SK-MEL-5 (cell line): ENCODE data around the gene FOXP3. TPM values are rescaled to one million over a fixed set of nuclear protein-coding genes. Genes with fewer than 3 reads are reported as not detected.
"Not testable (repeated sequence)": the region's sequence is repeated elsewhere in the genome, so short reads cannot be mapped to it uniquely, and the experiment has no call there.

Experiments
- DNase-seq: peaks from one replicate; pipeline ENCODE4 v3.0.0-alpha.2; 2016; ENCODE audit warnings: low read depth, low spot score
- in situ Hi-C: cut with HindIII; loops from 2 replicates; pipeline ENCODE4 v1.10.0; 2016; ENCODE audit warnings: low sequenced_read_pairs, high pct_unique_total_duplicates, low pct_unique_long_range_greater_than_20kb
- polyA plus RNA-seq, 2 experiments: library from polyadenylated mRNA; depleted of rRNA; stranded (reverse); fragments of >200 nt; gene quantifications; 2 replicates each; pipeline ENCODE4 v1.2.3, GENCODE V29; 2015
- total RNA-seq: library from RNA; depleted of rRNA; stranded (reverse); fragments of >200 nt; shearing (Covaris generic); gene quantifications from 2 replicates; pipeline ENCODE4 v1.2.3, GENCODE V29; 2014; rRNA removed

The FOXP3 gene, protein sequence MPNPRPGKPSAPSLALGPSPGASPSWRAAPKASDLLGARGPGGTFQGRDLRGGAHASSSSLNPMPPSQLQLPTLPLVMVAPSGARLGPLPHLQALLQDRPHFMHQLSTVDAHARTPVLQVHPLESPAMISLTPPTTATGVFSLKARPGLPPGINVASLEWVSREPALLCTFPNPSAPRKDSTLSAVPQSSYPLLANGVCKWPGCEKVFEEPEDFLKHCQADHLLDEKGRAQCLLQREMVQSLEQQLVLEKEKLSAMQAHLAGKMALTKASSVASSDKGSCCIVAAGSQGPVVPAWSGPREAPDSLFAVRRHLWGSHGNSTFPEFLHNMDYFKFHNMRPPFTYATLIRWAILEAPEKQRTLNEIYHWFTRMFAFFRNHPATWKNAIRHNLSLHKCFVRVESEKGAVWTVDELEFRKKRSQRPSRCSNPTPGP
- total RNA-seq, result 0.21 and 0.24 TPM in 2 replicates
- 0.44 and 0.95 TPM in 2 replicates for polyA plus RNA-seq (2015; cell fraction: cytosol; rRNA removed)
- 0.70 and 1.3 TPM in 2 replicates for polyA plus RNA-seq (2015; cell fraction: nucleus; rRNA removed)

- in situ Hi-C loops, result no loop called here
Measured at GRCh38 chrX:49264460-49264859, at the start of gene FOXP3. FOXP3 (minus strand) TSS chrX:49264710; CDS start chrX:49258505, 6,205 bp downstream.

GRCh38 chrX:49312176-49312575, 47.7 kb upstream of the FOXP3 start:
- no peak for DNase-seq
- in situ Hi-C loops, result no loop called here

More at GRCh38 chrX:49264460-49264859, at the start of gene FOXP3:
- DNase-seq, result no peak

DNA sequence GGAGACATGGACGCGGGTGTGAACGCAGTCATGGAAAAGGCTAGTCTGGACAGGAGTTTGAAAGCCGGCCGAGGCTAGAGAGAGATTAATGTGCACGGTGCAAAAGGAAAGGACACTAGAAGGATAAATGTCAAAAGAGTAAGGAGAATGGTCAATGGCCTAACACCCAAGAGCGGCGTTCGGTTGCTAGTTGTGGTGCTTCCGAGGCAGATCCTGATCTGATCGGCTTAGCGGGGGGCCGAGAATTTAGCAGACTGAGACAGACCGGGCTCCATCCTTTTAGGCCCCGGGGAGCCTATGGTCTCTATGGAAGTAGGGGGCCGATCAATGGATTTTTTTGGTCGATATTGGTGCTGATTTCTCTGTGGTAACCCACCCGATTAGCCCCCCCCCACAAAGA, 45.9 kb upstream of the FOXP3 start:
- DNase-seq, result no peak
- in situ Hi-C loops, result no loop called here

DNA sequence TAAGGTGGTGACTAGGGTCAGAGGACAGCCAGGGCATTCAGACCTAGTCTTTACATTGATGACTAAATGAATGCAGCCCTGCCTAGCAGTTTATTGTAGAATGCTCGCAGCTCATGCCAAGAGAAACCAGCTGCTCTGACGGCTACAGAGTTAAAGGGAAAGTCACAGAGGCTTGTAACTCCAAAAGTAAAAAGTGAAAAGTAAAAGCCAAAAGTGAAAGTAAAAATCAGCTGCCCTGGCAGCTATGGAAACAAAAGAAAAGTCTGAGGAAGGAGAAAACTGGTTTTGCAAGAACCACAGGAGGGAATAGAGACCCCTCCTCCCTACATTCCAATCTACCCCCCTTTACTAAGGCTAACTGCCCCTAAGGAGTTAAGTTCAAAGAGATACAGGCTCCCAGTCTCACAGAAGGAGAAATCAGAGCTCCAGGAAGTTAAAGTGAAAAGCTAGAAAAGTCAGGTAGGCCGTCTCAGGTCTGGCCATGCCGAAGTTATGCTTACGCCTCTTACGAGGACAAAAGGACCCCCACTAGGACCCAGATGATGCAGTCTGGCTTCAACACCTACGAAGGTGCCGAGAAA, 45.0 kb upstream of the FOXP3 start:
- peak; percentile 18 for DNase-seq
- in situ Hi-C loops, result no loop called here

DNA sequence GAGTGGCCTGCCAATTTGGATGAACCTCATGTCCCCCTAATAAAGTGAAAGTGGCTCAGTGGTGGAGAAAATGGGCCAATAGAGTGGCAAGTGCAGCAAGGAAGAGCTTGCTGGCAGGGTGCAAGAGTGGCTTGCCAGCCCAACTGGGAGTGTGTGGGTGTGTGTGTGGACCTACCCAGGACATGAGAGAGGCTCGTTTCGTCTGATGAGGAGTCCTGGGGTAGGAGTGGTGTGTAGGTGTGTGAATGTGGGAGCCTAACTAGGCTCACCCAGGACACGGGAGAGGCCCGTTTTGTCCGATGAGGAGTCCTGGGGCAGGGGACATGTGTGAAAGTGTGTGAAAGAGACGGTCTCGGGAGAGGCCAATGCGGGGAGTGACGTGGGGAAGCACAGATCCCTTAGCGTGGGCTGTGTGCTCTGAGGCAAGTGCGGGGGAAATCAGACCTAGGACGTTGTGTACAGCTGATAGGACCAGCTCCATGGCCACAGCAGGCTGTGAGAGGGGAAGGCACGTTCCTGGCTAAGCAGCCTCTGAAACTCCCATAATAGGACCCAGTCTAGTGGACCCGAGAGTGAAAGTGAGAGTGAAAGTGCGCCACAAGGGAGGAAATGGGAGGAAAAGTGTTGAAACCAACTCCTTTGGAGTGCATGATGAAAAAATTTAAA, 44.2 kb upstream of the FOXP3 start:
- in situ Hi-C loops, result no loop called here

DNA sequence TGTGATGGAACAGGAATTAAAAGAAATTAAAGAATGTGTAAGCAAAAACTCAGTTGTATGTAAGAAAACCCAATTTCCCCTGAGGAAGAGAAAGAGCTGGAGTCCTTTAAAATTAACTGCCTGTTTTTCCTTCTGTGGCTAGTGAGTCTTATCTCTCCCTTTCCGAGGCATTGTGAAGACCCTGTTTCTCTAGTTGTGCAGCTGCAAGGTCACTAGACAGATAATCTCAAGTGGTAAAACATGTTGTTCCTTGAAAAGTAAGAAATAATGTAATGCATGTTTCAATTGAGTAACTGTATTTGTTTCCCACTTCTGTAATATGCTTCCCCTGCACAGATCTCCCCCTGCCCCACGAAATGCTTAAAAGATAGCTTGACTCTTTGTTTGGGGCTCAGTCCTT, 43.3 kb upstream of the FOXP3 start:
- in situ Hi-C loops, DNase-seq: not testable (repeated sequence)

More for the DNA sequence above, 44.2 kb upstream of the FOXP3 start:
- DNase-seq, result peak; percentile 26

GRCh38 chrX:49303346-49303745, 38.8 kb upstream of the FOXP3 start, which contains the start of gene GAGE10:
GAGE10 (plus strand) TSS chrX:49303646; CDS start chrX:49304860, 1,214 bp downstream.
- in situ Hi-C loops, result no loop called here
- no peak for DNase-seq

GRCh38 chrX:49300703-49301102, 36.2 kb upstream of the FOXP3 start:
- in situ Hi-C loops, result no loop called here
- no peak for DNase-seq

DNA sequence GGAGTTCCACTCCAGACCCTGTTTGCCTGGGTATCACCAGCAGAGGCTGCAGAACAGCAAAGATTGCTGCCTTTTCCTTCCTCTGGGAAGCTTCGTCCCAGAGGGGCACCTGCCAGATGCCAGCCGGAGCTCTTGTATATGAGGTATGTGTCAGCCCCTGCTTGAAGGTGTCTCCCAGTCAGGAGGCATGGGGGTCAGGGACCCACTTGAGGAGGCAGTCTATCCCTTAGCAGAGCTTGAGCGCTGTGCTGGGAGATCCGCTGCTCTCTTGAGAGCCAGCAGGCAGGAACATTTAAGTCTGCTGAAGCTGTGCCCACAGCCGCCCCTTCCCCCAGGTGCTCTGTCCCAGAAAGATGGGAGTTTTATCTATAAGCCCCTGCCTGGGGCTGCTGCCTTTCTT, 34.8 kb upstream of the FOXP3 start:
- in situ Hi-C loops, result not testable (repeated sequence)

DNA sequence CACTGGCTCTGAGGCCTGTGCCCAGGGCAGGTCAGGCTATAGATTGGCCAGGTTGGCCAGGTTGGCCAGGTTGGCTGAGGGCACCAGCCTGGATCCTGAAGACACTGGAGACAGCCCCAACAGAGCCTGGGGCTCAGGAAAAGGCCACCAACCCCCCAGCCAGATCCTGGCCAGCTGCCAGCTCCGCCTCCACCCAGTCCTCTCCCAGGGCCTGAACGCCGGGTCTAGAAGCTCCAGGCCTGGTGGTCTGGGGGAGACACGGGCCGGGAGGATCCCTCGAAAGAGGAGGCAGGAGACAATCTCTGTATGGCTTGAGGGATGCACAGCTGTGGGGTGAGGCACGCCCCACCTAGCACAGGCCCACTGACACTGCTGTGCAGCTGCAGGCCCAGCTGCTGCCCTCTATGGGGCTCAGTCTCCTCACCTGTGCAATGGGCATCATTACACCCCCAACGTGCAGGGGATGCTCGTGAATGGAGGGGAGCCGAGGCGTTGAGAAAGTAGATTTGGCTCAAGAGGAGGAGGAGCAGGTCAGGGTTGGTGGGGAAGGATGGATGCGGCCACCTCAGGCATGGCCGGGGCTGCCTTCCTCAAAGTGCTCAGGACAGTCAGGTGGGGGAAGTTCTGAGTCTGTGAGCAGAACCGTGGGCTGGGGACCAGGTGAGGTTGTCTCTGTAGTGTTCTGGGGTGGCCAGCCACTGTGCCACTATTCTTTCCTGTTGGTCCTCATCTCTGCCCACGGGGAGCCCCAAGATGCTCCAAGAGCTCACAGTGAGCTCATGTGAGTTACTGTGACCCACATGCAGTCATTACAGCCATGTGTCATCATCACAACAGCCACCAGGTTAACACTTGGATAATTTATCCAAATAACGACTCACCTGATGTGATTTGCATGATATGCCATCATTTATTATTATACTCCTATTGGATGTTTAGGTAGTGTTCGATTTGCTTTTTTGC, 28.2 kb upstream of the FOXP3 start:
- in situ Hi-C loops, result no loop called here

More for the DNA sequence above, 34.8 kb upstream of the FOXP3 start:
- not testable (repeated sequence) for DNase-seq

DNA sequence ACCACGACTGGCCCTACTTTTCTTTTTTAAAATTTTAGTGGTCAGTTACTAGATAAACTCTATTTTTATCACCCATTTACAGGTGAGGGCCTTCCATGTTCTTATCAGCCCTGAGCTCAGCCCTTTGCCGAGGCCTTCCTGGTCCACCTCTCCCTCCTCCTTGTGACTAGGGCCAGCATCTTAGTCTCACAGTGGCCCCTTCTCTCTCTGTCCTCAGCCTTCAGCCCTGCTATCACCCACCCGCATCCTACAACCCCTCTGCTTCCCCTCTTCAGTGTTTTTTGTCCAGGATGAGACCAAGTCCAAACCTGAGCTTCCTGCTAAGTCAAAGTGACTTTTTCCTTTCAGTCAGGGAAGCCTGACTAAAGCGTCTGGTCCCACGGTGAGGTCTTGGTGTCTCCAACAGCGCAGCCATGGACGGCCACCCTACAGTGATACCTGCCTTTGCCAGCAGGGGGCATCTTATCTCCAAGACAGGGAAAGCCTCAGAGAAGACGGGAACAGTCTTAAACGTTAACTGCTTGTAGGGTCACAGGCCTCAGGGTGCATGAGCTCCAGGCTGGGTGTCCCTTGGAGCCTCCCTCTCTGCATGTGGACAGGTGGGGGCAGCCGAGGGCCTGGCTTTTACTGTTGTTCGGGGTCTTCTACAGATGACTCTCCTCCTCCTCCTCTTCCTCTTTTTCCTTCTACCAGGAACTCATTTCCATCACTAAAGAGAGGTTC, 27.3 kb upstream of the FOXP3 start:
- peak; percentile 89 for DNase-seq
- in situ Hi-C loops, result no loop called here

More for the DNA sequence above, 28.2 kb upstream of the FOXP3 start:
- no peak for DNase-seq

- DNase-seq, result no peak
- in situ Hi-C loops, result no loop called here
Measured at GRCh38 chrX:49290215-49290614, 25.7 kb upstream of the FOXP3 start.

GRCh38 chrX:49287665-49288064, 23.2 kb upstream of the FOXP3 start:
- in situ Hi-C loops, result no loop called here
- no peak for DNase-seq

DNA sequence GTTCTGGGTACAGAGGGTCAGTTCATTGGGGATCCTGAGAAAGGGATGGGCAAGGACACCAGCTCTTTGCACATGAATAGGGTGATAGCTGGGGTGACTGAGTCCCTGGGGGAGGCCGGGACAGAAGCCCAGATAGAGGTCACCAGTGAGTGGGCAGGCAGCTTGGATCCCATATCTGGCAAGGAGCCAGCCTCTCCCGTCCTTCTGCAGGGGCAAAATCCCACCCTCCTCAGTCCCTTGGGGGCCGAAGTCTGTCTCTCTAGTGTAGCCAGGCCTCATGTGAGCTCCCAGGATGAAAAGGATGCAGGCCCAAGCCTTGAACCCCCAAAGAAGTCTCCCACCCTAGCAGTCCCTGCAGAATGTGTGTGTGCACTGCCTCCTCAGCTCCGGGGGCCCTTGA, 22.1 kb upstream of the FOXP3 start:
- in situ Hi-C loops, result no loop called here
- DNase-seq, result no peak

DNA sequence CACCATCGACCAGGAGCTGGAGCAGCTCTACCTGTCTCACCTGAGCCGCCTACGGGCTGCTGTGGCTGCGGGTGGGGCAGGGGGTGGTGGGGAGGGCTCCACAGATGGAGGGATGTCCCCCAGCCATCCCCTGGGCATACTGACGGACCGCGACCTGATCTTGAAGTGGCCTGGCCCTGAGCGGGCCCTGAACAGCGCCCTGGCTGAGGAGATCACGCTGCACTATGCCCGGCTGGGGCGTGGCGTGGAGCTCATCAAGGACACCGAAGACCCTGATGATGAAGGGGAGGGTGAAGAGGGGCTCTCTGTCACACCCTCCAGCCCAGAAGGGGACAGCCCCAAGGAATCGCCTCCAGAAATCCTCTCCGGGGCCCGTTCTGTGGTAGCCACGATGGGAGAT, 21.6 kb upstream of the FOXP3 start:
- DNase-seq, result no peak
- in situ Hi-C loops, result no loop called here

DNA sequence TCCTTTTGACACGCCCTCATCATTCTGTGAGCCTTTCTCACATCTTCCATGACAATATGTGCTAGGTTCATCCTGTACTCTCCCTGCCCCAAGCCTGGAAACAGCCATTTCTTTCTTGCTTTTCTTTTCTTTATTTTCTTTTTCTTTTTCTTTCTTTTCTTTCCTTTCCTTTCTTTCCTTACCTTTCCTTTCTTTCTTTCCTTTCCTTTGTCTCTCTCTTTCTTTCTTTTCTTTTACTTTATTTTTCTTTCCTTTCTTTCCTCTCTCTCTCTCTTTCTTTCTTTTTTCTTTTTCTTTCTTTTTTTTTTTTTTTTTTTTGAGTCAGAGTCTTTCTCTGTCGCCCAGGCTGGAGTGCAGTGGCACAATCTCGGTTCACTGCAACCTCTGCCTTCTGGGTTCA, 19.7 kb upstream of the FOXP3 start:
- no peak for DNase-seq
- in situ Hi-C loops, result no loop called here

DNA sequence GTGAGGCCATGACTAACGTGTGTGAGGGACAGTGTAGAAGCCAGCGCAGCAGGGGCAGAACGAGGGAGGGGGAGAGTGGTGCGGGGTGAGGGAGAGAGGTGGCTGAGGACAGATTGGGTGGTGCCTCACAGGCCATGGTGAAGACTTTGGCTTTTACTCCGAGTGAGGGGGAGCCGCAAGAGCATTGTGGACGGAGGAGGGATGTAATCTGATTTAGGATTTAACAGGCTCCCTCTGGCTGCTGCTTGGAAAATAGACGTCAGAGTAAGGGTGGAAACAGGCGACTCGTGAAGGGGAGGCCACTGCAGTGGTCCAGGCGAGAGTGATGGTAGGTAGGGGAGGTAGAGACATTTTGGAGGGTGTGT, 18.1 kb upstream of the FOXP3 start:
- in situ Hi-C loops, result no loop called here
- DNase-seq, result peak; percentile 59
